HCT116 (cell line): ENCODE results near the gene LMBR1L. TPM values are rescaled to one million over a fixed set of nuclear protein-coding genes. Genes with fewer than 3 reads are reported as not detected.

ENCODE experiments used
- ATAC-seq: fragments of 200-7000 bp; cut with Tn5 transposase; 2 replicates; pipeline ENCODE4 v1.9.1; 2020; ENCODE audit warnings: mild to moderate bottlenecking, moderate library complexity
- BruUV-seq: library from RNA; stranded (reverse); fragments of 400-500 nt; replicated peaks from 2 replicates; lab custom pipeline; 2021; lab: Mats Ljungman, UMichigan
- CTCF ChIA-PET: fragments of 300-600 bp; sonication (Branson Sonifier 250); formaldehyde crosslinking; loops from one replicate; lab custom pipeline; 2021; ENCODE audit warnings: antibody characterized with exemption; lab: Charles Lee
- POLR2A ChIA-PET: fragments of 300-600, 350-600 bp; sonication (Branson Sonifier 250); formaldehyde crosslinking; loops from one replicate; lab custom pipeline; 2021; ENCODE audit warnings: antibody characterized with exemption; lab: Charles Lee
- RAD21 ChIA-PET, 2 experiments: fragments of 300-600 bp; sonication (Branson Sonifier 250); formaldehyde crosslinking; loops; one replicate each; lab custom pipeline; 2023; ENCODE audit warnings: low total read pairs in 2 of 2; ENCODE audit not compliant: uncharacterized antibody in 2 of 2, unreplicated experiment in 2 of 2, low non-redundant PET in 1 of 2; lab: Charles Lee
- DNase-seq: peaks from one replicate; pipeline ENCODE4 v3.0.0-alpha.2; 2010; ENCODE audit warnings: low read depth, low spot score
- H2AFZ ChIP-seq: fragments of 200-600 bp; shearing (Covaris generic), sonication (generic); 2 replicates; pipeline ENCODE4 v1.6.1; 2017; ENCODE audit warnings: low read depth, mixed run types, mixed read lengths, antibody characterized with exemption, low read length; ENCODE audit not compliant: poor library complexity, severe bottlenecking
- H3K27ac ChIP-seq: 2 replicates; pipeline ENCODE4 v1.5.1; 2012; ENCODE audit warnings: low read depth, low read length
- H3K27me3 ChIP-seq: fragments of 200-600 bp; sonication (generic); 2 replicates; pipeline ENCODE4 v1.6.1; 2016; ENCODE audit warnings: mixed run types, low read length, mixed read lengths; ENCODE audit not compliant: insufficient read depth
- H3K36me3 ChIP-seq, 2 experiments: fragments of 200-500 bp in 1 of 2; fragments of 200-600 bp in 1 of 2; sonication (Bioruptor generic) in 1 of 2; sonication (generic) in 1 of 2; 2 replicates each; pipeline versions ENCODE4 v1.5.1 to v1.6.1; 2014 to 2016; ENCODE audit warnings: low read length in 2 of 2, inconsistent platforms in 1 of 2, mixed read lengths in 1 of 2, mixed run types in 1 of 2; ENCODE audit not compliant: insufficient read depth in 2 of 2, control insufficient read depth in 1 of 2
- H3K4me1 ChIP-seq, 2 experiments: fragments of 200-600 bp in 1 of 2; sonication (generic) in 1 of 2; 2 replicates each; pipeline versions ENCODE4 v1.5.1 to v1.6.1; 2012 to 2017; ENCODE audit warnings: low read length in 2 of 2, inconsistent platforms in 1 of 2, mild to moderate bottlenecking in 1 of 2, mixed read lengths in 1 of 2, mixed run types in 1 of 2, moderate library complexity in 1 of 2; ENCODE audit not compliant: insufficient read depth in 2 of 2, control insufficient read depth in 1 of 2
- H3K4me2 ChIP-seq: fragments of 200-600 bp; sonication (generic); 2 replicates; pipeline ENCODE4 v1.6.1; 2017; ENCODE audit warnings: mixed run types, low read length, mixed read lengths
- H3K4me3 ChIP-seq, 2 experiments: fragments of 200-600 bp in 1 of 2; sonication (generic) in 1 of 2; replicated peaks in 1 of 2; 2 replicates each; pipeline ENCODE4 v1.5.1; 2011 to 2016; ENCODE audit warnings: low read length in 2 of 2, control low read depth in 1 of 2, low read depth in 1 of 2, mild to moderate bottlenecking in 1 of 2, mixed read lengths in 1 of 2, mixed run types in 1 of 2
- H3K79me2 ChIP-seq: fragments of 200-600 bp; sonication (generic); 2 replicates; pipeline ENCODE4 v1.6.1; 2017; ENCODE audit warnings: mild to moderate bottlenecking, mixed run types, low read length, moderate library complexity, mixed read lengths; ENCODE audit not compliant: insufficient read depth
- H3K9ac ChIP-seq: fragments of 200-600 bp; sonication (generic); 2 replicates; pipeline ENCODE4 v1.6.1; 2016; ENCODE audit warnings: low read length, mixed read lengths
- H3K9me2 ChIP-seq: fragments of 200-600 bp; sonication (generic), shearing (Covaris generic); 2 replicates; pipeline ENCODE4 v1.6.1; 2017; ENCODE audit warnings: mixed run types, mild to moderate bottlenecking, moderate library complexity; ENCODE audit not compliant: insufficient read depth
- H3K9me3 ChIP-seq, 2 experiments: fragments of 200-500 bp in 1 of 2; fragments of 200-600 bp in 1 of 2; sonication (Bioruptor generic) in 1 of 2; sonication (generic) in 1 of 2; 2 replicates each; pipeline ENCODE4 v1.6.1; 2014 to 2017; ENCODE audit warnings: low read length in 2 of 2, mixed read lengths in 2 of 2, inconsistent platforms in 1 of 2, low read depth in 1 of 2, mild to moderate bottlenecking in 1 of 2, mixed run types in 1 of 2, moderate library complexity in 1 of 2; ENCODE audit not compliant: control insufficient read depth in 1 of 2, insufficient read depth in 1 of 2
- H4K20me1 ChIP-seq: fragments of 200-600 bp; sonication (generic), shearing (Covaris generic); 2 replicates; pipeline ENCODE4 v1.6.1; 2017; ENCODE audit warnings: mixed run types, mild to moderate bottlenecking, moderate library complexity; ENCODE audit not compliant: insufficient read depth
- CEBPB ChIP-seq: IDR thresholded peaks from 2 replicates; pipeline ENCODE4 v1.6.1; 2012; ENCODE audit warnings: low read depth
- EGR1 ChIP-seq: IDR thresholded peaks from 2 replicates; pipeline ENCODE4 v1.6.1; 2012; ENCODE audit warnings: low read depth
- ELF1 ChIP-seq: IDR thresholded peaks from 2 replicates; pipeline ENCODE4 v1.6.1; 2012; ENCODE audit warnings: low read depth, borderline replicate concordance
- EZH2 ChIP-seq: fragments of 200-600 bp; sonication (generic); IDR thresholded peaks from 2 replicates; pipeline ENCODE4 v1.6.1; 2017; ENCODE audit warnings: antibody characterized with exemption, mixed run types
- EZH2phosphoT487 ChIP-seq: fragments of 200-600 bp; IDR thresholded peaks from 2 replicates; pipeline ENCODE4 v1.6.1; 2018; ENCODE audit warnings: antibody characterized with exemption, borderline replicate concordance
- FOSL1 ChIP-seq: IDR thresholded peaks from 2 replicates; pipeline ENCODE4 v1.6.1; 2012; ENCODE audit warnings: low read depth
- JUND ChIP-seq: IDR thresholded peaks from 2 replicates; pipeline ENCODE4 v1.6.1; 2012
- POLR2A ChIP-seq: IDR thresholded peaks from 2 replicates; pipeline ENCODE4 v1.7.0; 2011; ENCODE audit warnings: borderline replicate concordance; ENCODE audit not compliant: insufficient read depth, insufficient read length; ENCODE audit errors: extremely low read depth
- POLR2AphosphoS5 ChIP-seq: IDR thresholded peaks from 2 replicates; pipeline ENCODE4 v1.6.1; 2011; ENCODE audit warnings: mild to moderate bottlenecking, low read depth, low read length, moderate library complexity
- RAD21 ChIP-seq: IDR thresholded peaks from 2 replicates; pipeline ENCODE4 v1.6.1; 2012; ENCODE audit warnings: low read depth, mild to moderate bottlenecking
- SIN3A ChIP-seq: IDR thresholded peaks from 2 replicates; pipeline ENCODE4 v1.6.1; 2012; ENCODE audit warnings: low read depth
- SP1 ChIP-seq: IDR thresholded peaks from 2 replicates; pipeline ENCODE4 v1.6.1; 2012; ENCODE audit warnings: low read depth
- SRF ChIP-seq: IDR thresholded peaks from 2 replicates; pipeline ENCODE4 v1.6.1; 2012; ENCODE audit warnings: low read depth
- TCF7L2 ChIP-seq: IDR thresholded peaks from 2 replicates; pipeline ENCODE4 v1.7.0; 2011; ENCODE audit warnings: borderline replicate concordance, inconsistent platforms; ENCODE audit not compliant: insufficient read depth, insufficient read length; ENCODE audit errors: extremely low read depth
- YY1 ChIP-seq: IDR thresholded peaks from 2 replicates; pipeline ENCODE4 v1.6.1; 2011; ENCODE audit warnings: low read length, low read depth, moderate library complexity, mild to moderate bottlenecking; ENCODE audit not compliant: insufficient replicate concordance; ENCODE audit errors: extremely low read depth
- ZFX ChIP-seq: fragments of 450-650 bp; IDR thresholded peaks from 2 replicates; pipeline ENCODE4 v1.6.1; 2017
- ZNF274 ChIP-seq: fragments of 200-500 bp; sonication (Bioruptor generic); IDR thresholded peaks from 2 replicates; pipeline ENCODE4 v1.6.1; 2014; ENCODE audit warnings: mild to moderate bottlenecking, low read depth, low read length, inconsistent platforms
- intact Hi-C: fragments of 100-400 bp; cut with micrococcal nuclease; formaldehyde crosslinking; loops from 2 replicates; pipeline ENCODE4 v1.10.0; 2022
- total RNA-seq: library from RNA; stranded (reverse); gene quantifications from one replicate; pipeline ENCODE4 v1.2.1, GENCODE V29; 2021; ENCODE audit not compliant: unreplicated experiment
- TF ChIP-seq, protein P1 (sequence below): IDR thresholded peaks from 2 replicates; pipeline ENCODE4 v1.6.1; 2012
- TF ChIP-seq, protein P2 (sequence below): IDR thresholded peaks from 2 replicates; pipeline ENCODE4 v1.6.1; 2012
- TF ChIP-seq, protein P3 (sequence below), 3 experiments: fragments of 200-600 bp in 1 of 3; sonication (generic) in 1 of 3; IDR thresholded peaks in 2 of 3; conservative IDR thresholded peaks in 1 of 3; 2 replicates each; pipeline ENCODE4 v1.5.1; 2012 to 2017; ENCODE audit warnings: low read depth in 2 of 3, low read length in 2 of 3, antibody characterized with exemption in 1 of 3, borderline replicate concordance in 1 of 3, control low read depth in 1 of 3, mild to moderate bottlenecking in 1 of 3, mixed read lengths in 1 of 3, mixed run types in 1 of 3, moderate library complexity in 1 of 3; ENCODE audit not compliant: insufficient read depth in 1 of 3

LMBR1L gene
- total RNA-seq, 1 experiment from 2014 or later, result 44.4 TPM

DNA sequence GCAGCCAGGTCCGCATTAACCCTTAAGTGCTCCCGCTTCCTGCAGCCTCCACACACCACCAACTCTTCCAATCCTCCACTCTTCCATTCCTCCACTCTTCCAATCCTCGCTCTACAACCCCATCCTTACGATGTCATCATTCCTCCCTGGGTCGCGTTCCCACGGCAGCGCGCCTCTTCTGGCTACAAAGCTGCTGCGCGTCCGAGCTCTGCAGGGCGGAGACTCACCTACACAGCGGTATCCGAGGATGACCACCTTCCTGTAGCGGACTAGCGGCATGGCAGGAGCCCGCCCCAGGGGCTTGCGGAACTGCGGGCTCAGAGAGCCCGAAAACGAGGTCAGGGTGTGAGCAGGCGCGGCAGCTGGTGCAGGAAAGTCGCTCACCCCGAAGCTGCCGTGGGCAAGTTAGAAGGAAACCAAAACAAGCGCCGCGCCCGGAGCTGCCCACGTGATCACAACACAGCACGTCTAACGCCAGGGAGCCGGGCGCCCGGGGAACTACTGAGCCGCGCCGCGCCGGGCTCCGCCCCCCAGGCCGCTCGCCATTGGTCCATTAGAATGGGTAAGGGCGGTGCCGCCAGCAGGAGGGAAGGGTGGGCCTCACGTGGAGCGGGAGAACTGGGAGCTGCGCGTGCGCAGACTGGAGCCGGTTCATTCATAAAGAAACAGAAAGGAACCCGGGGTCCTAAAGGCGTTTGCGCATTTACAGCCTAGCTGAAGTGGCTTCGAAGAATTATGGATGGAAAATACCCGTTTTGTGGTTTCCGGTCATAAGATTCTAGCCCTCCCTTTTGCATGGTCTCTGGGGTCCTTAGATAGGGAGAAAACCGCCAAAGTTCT lies 40.9 kb downstream of the LMBR1L start, which contains the start of gene RHEBL1 (continued):
- TF ChIP-seq, protein P1, sequence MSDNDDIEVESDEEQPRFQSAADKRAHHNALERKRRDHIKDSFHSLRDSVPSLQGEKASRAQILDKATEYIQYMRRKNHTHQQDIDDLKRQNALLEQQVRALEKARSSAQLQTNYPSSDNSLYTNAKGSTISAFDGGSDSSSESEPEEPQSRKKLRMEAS, result peak; percentile 92
- TF ChIP-seq EZH2phosphoT487, result no peak
- TF ChIP-seq EZH2, result no peak
- TF ChIP-seq JUND, result no peak
- TF ChIP-seq SRF, result no peak
- no peak for TF ChIP-seq RAD21
- TF ChIP-seq POLR2AphosphoS5, result peak; percentile 24; the same call in 1 of the 2 replicates
- peak; percentile 79 for TF ChIP-seq SIN3A
- TF ChIP-seq, protein P2, sequence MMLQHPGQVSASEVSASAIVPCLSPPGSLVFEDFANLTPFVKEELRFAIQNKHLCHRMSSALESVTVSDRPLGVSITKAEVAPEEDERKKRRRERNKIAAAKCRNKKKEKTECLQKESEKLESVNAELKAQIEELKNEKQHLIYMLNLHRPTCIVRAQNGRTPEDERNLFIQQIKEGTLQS, result no peak

DNA sequence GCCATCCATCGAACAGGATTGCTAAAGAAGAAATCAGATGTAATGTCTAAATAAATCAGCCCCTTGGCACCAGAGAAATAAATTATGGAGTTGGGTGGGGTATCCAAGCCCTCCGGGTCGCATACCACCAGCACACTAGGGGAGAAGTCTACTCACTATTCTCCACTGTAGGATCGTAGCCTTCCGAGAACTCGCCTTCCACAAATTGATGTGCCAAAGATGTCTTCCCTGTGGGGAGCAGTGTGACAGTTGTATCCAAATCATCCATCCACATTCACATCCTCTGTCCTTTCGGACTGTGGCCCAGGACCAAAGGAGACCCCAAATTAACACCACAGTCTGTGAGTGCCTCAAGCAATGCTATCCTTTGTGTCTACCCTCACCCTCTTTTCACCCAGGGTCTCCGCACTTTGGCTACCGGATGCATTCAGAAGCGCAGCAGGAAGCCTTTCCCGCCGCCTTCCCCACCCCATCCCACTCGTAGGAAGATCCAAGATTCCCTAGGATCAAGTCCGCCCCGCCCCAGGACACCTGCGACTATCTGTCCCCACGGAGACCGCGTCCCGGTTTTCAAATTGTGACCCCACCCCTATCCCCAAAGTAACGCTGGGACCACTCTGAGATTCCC lies 41.7 kb downstream of the LMBR1L start:
- peak overlapping the region; percentile 86 for H2AFZ ChIP-seq
- intact Hi-C loops, result no loop called here
- TF ChIP-seq TCF7L2, result no peak
- TF ChIP-seq, protein P3, sequence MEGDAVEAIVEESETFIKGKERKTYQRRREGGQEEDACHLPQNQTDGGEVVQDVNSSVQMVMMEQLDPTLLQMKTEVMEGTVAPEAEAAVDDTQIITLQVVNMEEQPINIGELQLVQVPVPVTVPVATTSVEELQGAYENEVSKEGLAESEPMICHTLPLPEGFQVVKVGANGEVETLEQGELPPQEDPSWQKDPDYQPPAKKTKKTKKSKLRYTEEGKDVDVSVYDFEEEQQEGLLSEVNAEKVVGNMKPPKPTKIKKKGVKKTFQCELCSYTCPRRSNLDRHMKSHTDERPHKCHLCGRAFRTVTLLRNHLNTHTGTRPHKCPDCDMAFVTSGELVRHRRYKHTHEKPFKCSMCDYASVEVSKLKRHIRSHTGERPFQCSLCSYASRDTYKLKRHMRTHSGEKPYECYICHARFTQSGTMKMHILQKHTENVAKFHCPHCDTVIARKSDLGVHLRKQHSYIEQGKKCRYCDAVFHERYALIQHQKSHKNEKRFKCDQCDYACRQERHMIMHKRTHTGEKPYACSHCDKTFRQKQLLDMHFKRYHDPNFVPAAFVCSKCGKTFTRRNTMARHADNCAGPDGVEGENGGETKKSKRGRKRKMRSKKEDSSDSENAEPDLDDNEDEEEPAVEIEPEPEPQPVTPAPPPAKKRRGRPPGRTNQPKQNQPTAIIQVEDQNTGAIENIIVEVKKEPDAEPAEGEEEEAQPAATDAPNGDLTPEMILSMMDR (IDR thresholded peaks at IDR 0.05 in 2 of 3, conservative IDR thresholded peaks at IDR 0.05 in 1 of 3; ENCODE audit: borderline replicate concordance in 1 of 3, insufficient read depth in 1 of 3, low read depth in 2 of 3, low read length in 2 of 3), result no peak
- no peak for TF ChIP-seq ZNF274
- TF ChIP-seq EZH2phosphoT487, result no peak
- no peak for TF ChIP-seq YY1
- TF ChIP-seq, protein P1, result no peak
- TF ChIP-seq CEBPB, result no peak
- TF ChIP-seq POLR2A, result no peak
- TF ChIP-seq FOSL1, result no peak
- TF ChIP-seq EGR1, result no peak
- TF ChIP-seq SRF, result no peak
- TF ChIP-seq ELF1, result no peak
- TF ChIP-seq ZFX, result no peak
- TF ChIP-seq SP1, result no peak
- TF ChIP-seq RAD21, result no peak

More for the DNA sequence above, 41.7 kb downstream of the LMBR1L start:
- ChIA-PET CTCF (interaction anchor here (1.0 to 1.7 kb wide), 11 partner anchors 10 to 290 kb away, joined by 3 to 34 read pairs (median 5); partner anchors contain the start of gene TUBA1B), POLR2A (interaction anchor here (1.2 to 1.5 kb wide), 4 partner anchors 19 to 62 kb away, joined by 3 to 17 read pairs (median 6); partner anchors contain the start of genes LMBR1L and TUBA1B), RAD21 (interaction anchor here in 1 of 2 experiments (2.1 kb wide), 1 partner anchor 19 kb away, joined by 6 read pairs; no protein-coding TSS in a partner anchor)
- H3K79me2 ChIP-seq, result no peaks in the 10 kb centered on the region
- BruUV-seq, result TSS peak; percentile 40
- H3K4me1 ChIP-seq, result peaks cover 5 to 19% of the 10 kb centered on the region in 2 experiments
- no peak overlapping the region for H3K27ac ChIP-seq
- no peaks in the 10 kb centered on the region for H3K36me3 ChIP-seq
- H4K20me1 ChIP-seq, result no peaks in the 10 kb centered on the region
- H3K27me3 ChIP-seq, result no peaks in the 10 kb centered on the region
- DNase-seq, result no peak
- no peaks in the 10 kb centered on the region for H3K9me3 ChIP-seq
- ATAC-seq, result peak; percentile 0; the same call in 1 of the 2 replicates
- peak overlapping the region; percentile 85 for H3K4me2 ChIP-seq
- no peaks in the 10 kb centered on the region for H3K9me2 ChIP-seq
- H3K9ac ChIP-seq, result peak overlapping the region; percentile 65
- H3K4me3 ChIP-seq, result peak overlapping the region; percentile 70 to 71
